Iris pigment epithelial cell (primary cell): ENCODE results near the gene PYCARD.
A peak's percentile ranks its signal among the peaks of the same experiment; 100 is the strongest.
"Not testable (repeated sequence)": the region's sequence is repeated elsewhere in the genome, so short reads cannot be mapped to it uniquely, and the experiment has no call there.

ENCODE experiments used
- DNase-seq: peaks from one replicate; pipeline ENCODE4 v3.0.0-alpha.2; 2011; ENCODE audit warnings: low read depth

PYCARD gene

DNA sequence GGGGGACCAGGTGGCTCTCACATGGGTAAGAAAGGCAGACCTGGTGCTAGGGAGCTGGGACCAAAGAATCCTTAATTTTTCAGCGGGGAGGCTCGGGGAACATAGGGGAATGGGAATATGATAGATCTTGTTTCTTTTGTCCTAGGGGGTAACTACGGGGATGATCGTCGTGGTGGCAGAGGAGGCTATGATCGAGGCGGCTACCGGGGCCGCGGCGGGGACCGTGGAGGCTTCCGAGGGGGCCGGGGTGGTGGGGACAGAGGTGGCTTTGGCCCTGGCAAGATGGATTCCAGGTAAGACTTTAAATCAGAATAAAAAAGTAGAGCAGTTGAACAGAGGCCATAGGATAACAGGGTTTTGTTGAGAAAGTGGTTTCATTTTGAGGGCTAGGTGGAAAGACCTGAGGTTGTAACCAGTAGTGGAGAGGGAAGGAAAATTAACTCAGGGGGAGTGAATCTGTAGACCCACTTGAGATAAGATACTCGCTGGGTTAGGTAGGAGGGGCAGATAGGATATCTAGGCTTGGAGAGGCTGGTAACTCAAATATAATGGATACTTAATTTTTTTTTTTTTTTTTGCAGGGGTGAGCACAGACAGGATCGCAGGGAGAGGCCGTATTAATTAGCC lies 11.6 kb downstream of the PYCARD start:
- no peak for DNase-seq

- no peak for DNase-seq
Observed at GRCh38 chr16:31190061-31190460, 12.5 kb downstream of the PYCARD start.

DNA sequence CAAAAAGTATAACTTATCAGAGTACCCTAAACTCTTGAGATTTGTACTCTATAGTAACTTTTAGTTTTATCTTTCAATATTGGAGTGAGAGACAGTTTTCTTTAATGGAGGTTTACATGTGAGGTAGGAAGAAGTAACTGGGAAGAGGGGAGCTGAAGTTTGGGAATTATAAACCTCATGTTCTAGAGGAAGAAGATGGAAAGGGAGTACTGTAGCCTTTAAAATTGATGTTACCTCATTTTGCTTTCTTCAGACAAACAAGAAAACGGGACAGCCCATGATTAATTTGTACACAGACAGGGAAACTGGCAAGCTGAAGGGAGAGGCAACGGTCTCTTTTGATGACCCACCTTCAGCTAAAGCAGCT lies 13.2 kb downstream of the PYCARD start:
- DNase-seq: no peak

- no peak for DNase-seq
Observed at GRCh38 chr16:31188450-31189411, 13.8 kb downstream of the PYCARD start.

DNA sequence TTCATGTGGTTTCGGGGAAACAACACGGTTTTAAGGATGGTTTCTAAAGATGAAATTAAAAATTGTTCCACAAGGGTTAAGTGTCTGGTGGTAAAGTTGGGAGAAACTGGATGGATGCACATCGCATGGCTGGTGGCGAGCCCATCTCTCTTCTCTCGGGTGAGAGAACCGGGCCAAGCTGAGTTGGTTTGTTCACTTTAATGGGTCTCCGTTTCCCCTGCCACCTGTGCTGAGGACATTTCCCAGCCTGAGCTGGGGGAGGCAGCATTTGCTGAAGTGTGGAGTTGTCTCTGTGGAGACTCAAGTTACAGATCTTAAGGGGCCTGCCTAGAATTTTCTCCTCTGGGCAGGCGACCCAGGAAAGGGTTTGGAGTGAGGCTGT lies 14.8 kb downstream of the PYCARD start:
- no peak for DNase-seq

DNA sequence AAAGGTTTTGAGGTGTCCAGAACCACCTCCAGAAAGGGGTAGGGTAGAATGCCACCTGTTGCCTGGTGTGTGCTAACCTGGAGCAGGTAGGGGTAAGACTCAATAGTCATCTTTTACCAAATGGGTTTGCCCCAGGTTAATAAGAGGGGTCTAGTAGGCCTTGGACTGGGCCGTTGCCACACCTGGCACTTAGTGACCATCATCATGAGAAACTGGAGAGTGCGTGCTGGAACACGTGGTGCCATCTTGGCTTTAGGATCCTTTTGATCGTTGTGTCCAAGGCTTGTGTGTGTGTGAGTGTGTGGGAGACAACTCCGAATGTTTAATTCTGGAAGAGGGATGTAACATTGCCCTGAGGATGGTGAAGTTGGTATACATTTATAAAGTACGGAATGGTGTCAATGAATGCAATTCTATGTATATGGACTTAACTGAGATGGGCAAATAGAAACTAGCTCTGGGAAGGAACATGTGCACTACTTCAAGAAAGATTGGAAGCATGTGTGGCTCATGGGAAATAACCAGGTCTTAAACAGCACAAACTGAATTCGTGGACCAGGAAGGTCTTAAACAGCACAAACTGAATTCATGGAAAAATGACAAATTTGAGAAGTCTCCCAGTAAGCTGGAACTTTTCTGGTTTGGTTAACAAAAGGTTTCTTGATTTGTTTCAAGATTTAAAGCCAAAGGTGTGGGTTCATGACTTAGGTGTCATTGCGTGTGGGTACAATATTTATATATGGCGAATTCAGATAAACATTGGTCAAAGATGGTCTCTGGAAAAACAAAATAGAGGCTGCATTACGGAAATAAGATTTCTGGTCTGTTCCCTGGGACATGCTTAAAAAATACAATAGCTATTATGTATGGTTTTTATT lies 15.4 kb downstream of the PYCARD start:
- DNase-seq: no peak

DNA sequence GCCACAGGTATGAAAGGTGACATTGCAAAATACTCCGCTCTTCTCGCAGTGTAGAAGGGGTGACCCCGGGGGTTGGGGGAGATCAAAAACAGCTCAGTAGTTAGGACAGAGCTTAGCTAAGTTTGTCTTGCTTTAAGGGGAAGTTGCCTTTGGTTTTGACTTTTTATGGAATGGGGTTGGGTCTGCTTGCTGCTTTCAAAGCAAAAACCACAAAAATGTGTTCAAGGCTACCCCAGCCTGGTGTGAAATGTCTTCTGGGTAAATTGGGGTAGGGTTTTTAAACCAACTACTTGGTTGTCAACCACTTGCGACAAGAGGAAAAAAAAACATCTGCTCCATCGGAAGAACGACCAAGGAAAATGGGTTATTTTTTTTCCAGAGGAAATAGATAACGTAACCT lies 16.4 kb downstream of the PYCARD start:
- peak; percentile 11 for DNase-seq

DNA sequence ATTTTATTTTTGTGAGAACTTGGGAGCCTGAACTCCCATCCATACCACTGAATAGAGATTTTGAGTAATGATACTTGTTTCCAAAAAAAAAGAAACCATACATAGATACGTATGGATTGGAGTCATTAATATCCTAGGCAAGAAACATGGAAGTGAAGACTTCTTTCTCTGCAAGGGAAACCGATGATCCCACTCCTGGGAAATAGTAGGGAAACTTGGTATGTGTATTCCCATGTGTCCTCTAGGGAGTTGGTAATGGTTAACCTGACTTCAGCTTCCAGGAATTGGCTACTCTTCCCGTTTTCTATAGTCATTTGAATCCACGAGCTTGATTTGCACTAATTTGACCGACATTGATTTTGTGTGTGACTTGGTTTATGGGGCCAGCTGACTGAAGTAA lies 17.2 kb downstream of the PYCARD start:
- DNase-seq: no peak

DNA sequence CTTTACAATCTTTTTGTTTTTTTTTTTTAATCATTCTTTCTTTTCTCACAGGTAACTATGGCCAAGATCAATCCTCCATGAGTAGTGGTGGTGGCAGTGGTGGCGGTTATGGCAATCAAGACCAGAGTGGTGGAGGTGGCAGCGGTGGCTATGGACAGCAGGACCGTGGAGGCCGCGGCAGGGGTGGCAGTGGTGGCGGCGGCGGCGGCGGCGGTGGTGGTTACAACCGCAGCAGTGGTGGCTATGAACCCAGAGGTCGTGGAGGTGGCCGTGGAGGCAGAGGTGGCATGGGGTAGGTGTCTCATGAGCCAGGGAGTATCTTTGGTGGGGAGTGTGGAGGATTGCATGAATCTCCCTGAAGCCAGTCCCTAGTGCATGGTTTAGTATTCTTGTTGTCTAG lies 17.7 kb downstream of the PYCARD start:
- DNase-seq: no peak

DNA sequence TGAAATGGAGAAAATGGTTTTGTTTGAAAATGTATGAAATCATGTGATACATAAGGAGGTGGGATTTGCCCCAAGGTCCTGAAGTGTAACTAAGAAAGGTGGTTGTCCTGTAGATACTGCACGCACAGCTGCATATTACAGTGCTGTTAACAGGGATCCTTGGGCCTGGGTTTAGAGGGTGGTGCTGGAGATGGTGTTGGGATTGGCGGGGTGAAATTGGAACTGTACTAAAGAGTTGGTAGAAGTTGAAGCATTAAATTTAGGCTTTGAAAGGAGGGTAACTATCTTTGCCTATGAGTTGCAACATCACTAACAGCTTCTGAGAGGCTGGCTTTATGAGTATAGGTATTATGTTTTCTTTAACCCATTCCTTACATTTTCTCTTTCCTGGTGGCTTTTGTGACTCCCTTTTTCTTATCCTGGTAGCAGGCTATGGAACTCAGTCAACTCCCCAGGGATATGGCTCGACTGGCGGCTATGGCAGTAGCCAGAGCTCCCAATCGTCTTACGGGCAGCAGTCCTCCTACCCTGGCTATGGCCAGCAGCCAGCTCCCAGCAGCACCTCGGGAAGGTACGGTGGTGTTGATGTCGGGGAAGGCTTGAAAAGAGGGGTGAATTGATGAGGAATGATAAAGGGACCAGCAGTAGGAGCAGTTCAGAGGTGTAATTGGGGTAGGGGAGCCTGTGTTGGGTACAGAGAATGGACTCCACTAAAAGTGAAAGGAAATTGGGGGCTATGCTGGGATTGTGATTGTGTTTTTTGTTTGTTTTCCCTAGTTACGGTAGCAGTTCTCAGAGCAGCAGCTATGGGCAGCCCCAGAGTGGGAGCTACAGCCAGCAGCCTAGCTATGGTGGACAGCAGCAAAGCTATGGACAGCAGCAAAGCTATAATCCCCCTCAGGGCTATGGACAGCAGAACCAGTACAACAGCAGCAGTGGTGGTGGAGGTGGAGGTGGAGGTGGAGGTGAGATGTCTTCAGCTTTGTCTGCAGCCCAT lies 18.8 kb downstream of the PYCARD start:
- no peak for DNase-seq

DNA sequence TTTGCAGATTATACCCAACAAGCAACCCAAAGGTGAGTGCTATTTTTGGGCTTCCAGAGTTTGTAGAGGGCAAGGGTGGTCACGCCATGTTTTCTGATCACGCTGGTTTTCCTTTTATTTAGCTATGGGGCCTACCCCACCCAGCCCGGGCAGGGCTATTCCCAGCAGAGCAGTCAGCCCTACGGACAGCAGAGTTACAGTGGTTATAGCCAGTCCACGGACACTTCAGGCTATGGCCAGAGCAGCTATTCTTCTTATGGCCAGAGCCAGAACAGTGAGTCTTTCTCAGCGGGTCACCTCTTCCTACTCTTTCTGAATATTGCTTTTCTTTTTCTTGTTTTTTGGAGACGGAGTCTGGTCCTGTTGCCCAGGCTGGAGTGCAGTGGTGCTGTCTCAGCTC lies 20.2 kb downstream of the PYCARD start:
- DNase-seq: peak; percentile 24

GRCh38 chr16:31181102-31181830 lies 21.3 kb downstream of the PYCARD start:
- peak; percentile 55 for DNase-seq

GRCh38 chr16:31179747-31180459 lies 22.7 kb downstream of the PYCARD start, which contains the start of gene FUS:
TSS of gene FUS (plus strand) at chr16:31180139. CDS start at chr16:31180215, 76 bp downstream.
- peak; percentile 78 for DNase-seq

- DNase-seq: no peak
Observed at GRCh38 chr16:31179219-31179746, 23.3 kb downstream of the PYCARD start.

- DNase-seq: peak; percentile 48
Observed at GRCh38 chr16:31177136-31177535, 25.4 kb downstream of the PYCARD start.

GRCh38 chr16:31170048-31170447 lies 32.5 kb downstream of the PYCARD start:
- DNase-seq: not testable (repeated sequence)

GRCh38 chr16:31168848-31169247 lies 33.7 kb downstream of the PYCARD start:
- no peak for DNase-seq

DNA sequence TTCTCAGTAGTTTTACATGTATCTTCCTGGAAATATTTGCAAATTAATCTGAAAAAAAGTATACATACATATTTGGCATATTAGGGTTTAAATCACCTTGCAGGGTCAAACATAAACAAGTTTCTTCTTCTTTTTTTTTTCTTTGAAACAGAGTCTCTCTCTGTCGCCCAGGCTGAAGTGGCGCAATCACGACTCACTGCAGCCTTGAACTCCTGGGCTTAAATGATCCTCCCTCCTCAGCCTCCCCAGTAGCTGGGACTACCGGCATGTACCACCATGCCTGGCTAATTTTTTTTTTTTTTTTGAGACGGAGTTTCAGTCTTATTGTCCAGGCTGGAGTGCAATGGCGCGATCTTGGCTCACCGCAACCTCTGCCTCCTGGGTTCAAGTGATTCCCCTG lies 35.2 kb downstream of the PYCARD start:
- DNase-seq: no peak

DNA sequence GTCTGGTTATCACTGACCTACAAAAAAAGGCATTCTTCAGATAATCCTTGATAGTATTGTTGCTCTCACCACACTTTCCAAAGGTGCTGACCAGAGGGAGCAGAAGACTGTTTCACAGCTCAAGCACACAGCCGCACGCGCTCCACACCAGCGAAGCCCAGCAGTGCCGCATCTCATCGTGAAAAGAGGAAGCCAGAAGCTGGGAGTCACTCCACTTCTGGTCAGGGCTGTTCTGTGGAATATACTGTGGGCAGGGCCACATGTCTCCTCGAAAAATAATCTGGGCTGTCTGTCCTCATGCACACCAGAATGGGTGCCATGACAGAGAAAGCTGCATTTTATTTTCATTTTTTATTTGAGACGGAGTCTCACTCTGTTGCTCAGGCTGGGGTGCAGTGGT lies 45.4 kb downstream of the PYCARD start:
- DNase-seq: no peak
